Measurements from ENCODE around the gene MRPL52.

The MRPL52 gene

DNA sequence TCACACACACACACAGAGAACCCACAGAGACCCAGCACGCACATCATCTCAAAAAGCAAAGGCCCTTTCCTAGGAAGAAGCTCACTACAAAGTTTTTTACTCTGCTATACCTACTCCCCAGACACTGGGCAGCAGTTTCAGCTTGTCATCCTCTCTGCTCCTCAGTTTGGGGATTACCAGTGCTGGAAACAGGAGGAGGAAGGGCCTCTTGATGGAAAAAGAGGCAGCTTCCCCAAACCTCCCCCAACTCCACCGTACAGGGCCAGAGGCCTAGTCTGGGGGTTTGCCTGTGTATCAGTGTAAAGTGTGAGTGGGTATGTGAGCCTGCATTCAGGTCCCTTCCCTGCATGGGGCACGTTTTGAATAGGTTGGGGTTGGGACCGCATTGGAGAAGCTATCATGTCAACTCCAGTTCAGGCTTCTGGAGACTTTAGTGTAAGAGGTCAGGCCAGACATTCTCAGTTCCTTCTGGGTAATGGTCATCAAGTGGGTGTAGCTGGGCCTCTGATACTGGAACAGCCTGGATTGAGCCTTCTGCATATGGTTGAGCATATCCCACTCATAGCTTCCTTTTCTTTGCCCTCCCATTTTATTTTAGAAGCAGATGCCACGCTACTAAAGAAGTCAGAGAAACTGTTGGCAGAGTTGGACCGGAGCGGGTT is 54.5 kb downstream of the MRPL52 start:
- Histone ChIP-seq H3K27me3 (ENCODE audit: insufficient read depth, low read depth, severe bottlenecking) (no peaks in the 10 kb centered on the region), H3K9me3 (ENCODE audit: severe bottlenecking) (no peaks in the 10 kb centered on the region), H3K36me3 (no peaks in the 10 kb centered on the region), H3K27ac (no peak overlapping the region), H3K4me3 (ENCODE audit: low read depth, low read length) (no peak overlapping the region)
- TF ChIP-seq, protein P1, sequence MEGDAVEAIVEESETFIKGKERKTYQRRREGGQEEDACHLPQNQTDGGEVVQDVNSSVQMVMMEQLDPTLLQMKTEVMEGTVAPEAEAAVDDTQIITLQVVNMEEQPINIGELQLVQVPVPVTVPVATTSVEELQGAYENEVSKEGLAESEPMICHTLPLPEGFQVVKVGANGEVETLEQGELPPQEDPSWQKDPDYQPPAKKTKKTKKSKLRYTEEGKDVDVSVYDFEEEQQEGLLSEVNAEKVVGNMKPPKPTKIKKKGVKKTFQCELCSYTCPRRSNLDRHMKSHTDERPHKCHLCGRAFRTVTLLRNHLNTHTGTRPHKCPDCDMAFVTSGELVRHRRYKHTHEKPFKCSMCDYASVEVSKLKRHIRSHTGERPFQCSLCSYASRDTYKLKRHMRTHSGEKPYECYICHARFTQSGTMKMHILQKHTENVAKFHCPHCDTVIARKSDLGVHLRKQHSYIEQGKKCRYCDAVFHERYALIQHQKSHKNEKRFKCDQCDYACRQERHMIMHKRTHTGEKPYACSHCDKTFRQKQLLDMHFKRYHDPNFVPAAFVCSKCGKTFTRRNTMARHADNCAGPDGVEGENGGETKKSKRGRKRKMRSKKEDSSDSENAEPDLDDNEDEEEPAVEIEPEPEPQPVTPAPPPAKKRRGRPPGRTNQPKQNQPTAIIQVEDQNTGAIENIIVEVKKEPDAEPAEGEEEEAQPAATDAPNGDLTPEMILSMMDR (IDR thresholded peaks at IDR 0.05; ENCODE audit: low read depth, low read length), result no peak
- DNase-seq, result no peak
